Activated CD8-positive, alpha-beta T cell treated with anti-CD3 and anti-CD28 coated beads for 36 hours (primary cell): Measurements from ENCODE around the gene CT45A9. TPM values are rescaled to one million over a fixed set of nuclear protein-coding genes. Genes with fewer than 3 reads are reported as not detected.
"Not testable (repeated sequence)": the region's sequence is repeated elsewhere in the genome, so short reads cannot be mapped to it uniquely, and the experiment has no call there.

Experiments used
- ATAC-seq: fragments of 200-7000 bp; cut with Tn5 transposase; one replicate; pipeline ENCODE4 v1.10.0; 2021; ENCODE audit warnings: mild to moderate bottlenecking, moderate library complexity
- CTCF ChIA-PET: fragments of 350-600 bp; sonication (Branson Sonifier 250); formaldehyde crosslinking; loops from one replicate; lab custom pipeline; 2021; ENCODE audit warnings: antibody characterized with exemption; lab: Charles Lee
- POLR2A ChIA-PET: fragments of 350-600 bp; sonication (Branson Sonifier 250); formaldehyde crosslinking; loops from one replicate; lab custom pipeline; 2021; ENCODE audit warnings: antibody characterized with exemption; lab: Charles Lee
- DNase-seq: peaks from one replicate; pipeline ENCODE4 v3.0.0-alpha.2; 2020
- H3K27ac Mint-ChIP-seq: one replicate; pipeline ENCODE4 v1.8.0; 2021; ENCODE audit warnings: mild to moderate bottlenecking, mixed read lengths
- H3K27me3 Mint-ChIP-seq: one replicate; pipeline ENCODE4 v1.8.0; 2021; ENCODE audit warnings: mixed read lengths
- H3K36me3 Mint-ChIP-seq: one replicate; pipeline ENCODE4 v1.8.0; 2021; ENCODE audit warnings: low read depth, mixed read lengths
- H3K4me1 Mint-ChIP-seq: one replicate; pipeline ENCODE4 v1.8.0; 2021; ENCODE audit warnings: low read depth, mixed read lengths
- H3K4me3 Mint-ChIP-seq: one replicate; pipeline ENCODE4 v1.8.0; 2021; ENCODE audit warnings: mild to moderate bottlenecking, moderate library complexity, mixed read lengths
- H3K9me3 Mint-ChIP-seq: one replicate; pipeline ENCODE4 v1.8.0; 2021; ENCODE audit warnings: mixed read lengths
- CTCF ChIP-seq: fragments of 200-600 bp; IDR thresholded peaks from one replicate; pipeline ENCODE4 v1.8.0; 2022; ENCODE audit warnings: antibody characterized with exemption, mild to moderate bottlenecking
- intact Hi-C: fragments of 100-400 bp; cut with micrococcal nuclease; formaldehyde crosslinking; loops from one replicate; pipeline ENCODE4 v1.10.0; 2022
- total RNA-seq, 2 experiments: library from RNA; stranded (reverse); gene quantifications; one replicate each; pipeline ENCODE4 v1.2.3, GENCODE V29; 2021

Gene CT45A9, protein sequence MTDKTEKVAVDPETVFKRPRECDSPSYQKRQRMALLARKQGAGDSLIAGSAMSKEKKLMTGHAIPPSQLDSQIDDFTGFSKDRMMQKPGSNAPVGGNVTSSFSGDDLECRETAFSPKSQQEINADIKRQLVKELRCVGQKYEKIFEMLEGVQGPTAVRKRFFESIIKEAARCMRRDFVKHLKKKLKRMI
- not detected for total RNA-seq

DNA sequence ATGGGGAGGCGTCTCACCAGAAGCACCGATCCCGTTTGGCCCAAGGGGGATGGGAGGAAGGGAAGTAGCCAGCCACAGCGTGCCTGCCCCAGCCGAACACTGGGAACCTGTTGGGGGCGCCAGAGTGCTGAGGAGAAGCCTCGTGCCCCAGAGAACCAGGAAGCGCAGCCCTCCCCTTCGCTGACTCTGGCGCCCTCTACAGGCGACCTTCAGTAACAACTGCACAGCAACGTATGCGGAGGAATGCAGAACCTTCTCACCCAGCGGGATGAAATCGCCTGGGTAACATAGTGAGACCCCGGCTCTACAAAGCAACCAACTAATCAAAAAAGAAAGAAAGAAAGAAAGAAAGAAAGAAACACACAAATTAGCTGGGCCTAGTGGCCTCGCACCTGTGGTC is at the start of gene CT45A9:
TSS of gene CT45A9 (minus strand) at position 101 of the 400 bp plus-strand sequence. CDS start 3,751 bp downstream, outside the sequence.
- ATAC-seq, H3K36me3 Mint-ChIP-seq, H3K27me3 Mint-ChIP-seq, H3K27ac Mint-ChIP-seq, POLR2A ChIA-PET, CTCF ChIA-PET, H3K4me1 Mint-ChIP-seq, H3K9me3 Mint-ChIP-seq, H3K4me3 Mint-ChIP-seq, DNase-seq, intact Hi-C loops: not testable (repeated sequence)

DNA sequence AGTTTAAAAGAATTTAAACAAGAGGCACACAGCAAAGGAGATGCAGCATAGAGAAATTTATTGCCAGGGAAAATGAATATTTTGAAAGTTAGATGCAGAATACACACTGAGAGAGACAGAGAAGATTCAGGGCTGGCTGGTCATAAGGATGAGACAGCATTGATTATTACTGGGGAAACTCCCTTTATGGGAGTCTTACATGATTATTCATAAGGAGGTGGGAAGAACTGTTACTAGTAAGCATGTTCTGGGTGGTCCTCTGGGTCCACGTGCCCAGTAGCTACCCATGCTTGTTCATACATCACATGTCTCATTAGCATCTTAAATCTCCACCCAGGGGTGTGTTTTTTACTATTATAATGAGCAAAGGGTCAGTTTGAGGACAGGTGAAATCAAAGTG is 48.9 kb upstream of the CT45A9 start:
- H3K4me1 Mint-ChIP-seq, POLR2A ChIA-PET, H3K27me3 Mint-ChIP-seq, DNase-seq, H3K27ac Mint-ChIP-seq, intact Hi-C loops, H3K4me3 Mint-ChIP-seq, CTCF ChIA-PET, H3K36me3 Mint-ChIP-seq, ATAC-seq, H3K9me3 Mint-ChIP-seq: not testable (repeated sequence)

DNA sequence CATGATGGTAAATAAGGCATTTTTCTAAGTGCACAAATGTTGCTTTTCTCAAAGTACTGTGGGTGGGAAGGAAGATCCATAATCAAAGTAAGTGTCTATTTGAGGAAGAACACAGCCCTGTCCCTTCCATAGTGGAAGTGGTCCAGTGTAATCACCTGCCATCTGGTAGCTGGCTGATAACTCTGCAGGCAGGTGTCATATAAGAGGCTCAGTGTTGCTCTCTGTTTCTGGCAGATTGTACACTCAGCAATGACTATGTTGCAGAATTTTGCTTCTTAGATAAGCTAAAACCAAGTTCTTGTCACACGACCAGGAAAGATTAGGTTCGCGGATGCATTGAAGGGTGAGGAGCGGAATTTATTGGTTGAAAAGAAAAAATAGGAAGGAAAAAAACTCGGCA is 42.8 kb upstream of the CT45A9 start:
- TF ChIP-seq CTCF, result no peak
- H3K9me3 Mint-ChIP-seq, result no peaks in the 10 kb centered on the region
- no peaks in the 10 kb centered on the region for H3K4me1 Mint-ChIP-seq
- H3K36me3 Mint-ChIP-seq, result no peaks in the 10 kb centered on the region
- POLR2A ChIA-PET, result no interaction called here
- CTCF ChIA-PET, result no interaction called here
- no peaks in the 10 kb centered on the region for H3K27me3 Mint-ChIP-seq
- H3K4me3 Mint-ChIP-seq, result no peak overlapping the region
- H3K27ac Mint-ChIP-seq, result no peak overlapping the region
- ATAC-seq, result no peak
- DNase-seq, result no peak
- intact Hi-C loops, result no loop called here

DNA sequence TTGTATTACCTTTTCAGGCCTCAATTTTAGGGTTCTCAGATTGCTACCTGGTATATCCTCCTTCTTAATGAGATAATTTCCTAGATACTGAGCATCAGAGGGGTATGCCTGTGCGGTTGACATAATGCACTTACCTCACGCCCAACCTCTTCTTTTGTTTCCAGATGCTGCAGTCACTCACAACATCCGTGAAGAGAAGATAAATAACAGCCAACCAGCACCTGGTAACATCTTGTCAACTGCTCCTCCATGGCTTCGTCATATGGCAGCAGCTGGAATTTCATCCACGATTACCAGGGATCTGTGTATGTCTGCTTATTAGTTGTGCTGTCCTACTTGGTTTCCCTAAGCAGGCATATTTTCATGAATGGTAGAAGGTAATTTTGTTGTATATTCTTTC is 38.6 kb upstream of the CT45A9 start:
- Mint-ChIP-seq H3K36me3 (no peaks in the 10 kb centered on the region), H3K9me3 (no peaks in the 10 kb centered on the region), H3K4me3 (no peak overlapping the region), H3K4me1 (no peaks in the 10 kb centered on the region), H3K27ac (no peak overlapping the region), H3K27me3 (peaks cover 3% of the 10 kb centered on the region)
- ATAC-seq (no peak), DNase-seq (no peak)
- TF ChIP-seq CTCF, result no peak
- intact Hi-C loops, result no loop called here
- CTCF ChIA-PET, result no interaction called here
- POLR2A ChIA-PET, result no interaction called here

GRCh38 chrX:135893294-135893817 is 21.7 kb upstream of the CT45A9 start, which contains the start of the genes CT45A10 and SAGE1:
Gene CT45A10 (minus strand): TSS chrX:135893444. CDS start chrX:135885344, 8,100 bp downstream.
Gene SAGE1 (plus strand): TSS chrX:135893716. CDS start chrX:135896243, 2,527 bp downstream.
- ATAC-seq (no peak), DNase-seq (no peak)
- CTCF ChIA-PET, result no interaction called here
- Mint-ChIP-seq H3K36me3 (no peaks in the 10 kb centered on the region), H3K4me3 (no peak within 1 kb of the TSS), H3K27me3 (no peaks in the 10 kb centered on the region), H3K4me1 (no peaks in the 10 kb centered on the region), H3K27ac (no peak within 1 kb of the TSS), H3K9me3 (no peaks in the 10 kb centered on the region)
- intact Hi-C loops, result no loop called here
- POLR2A ChIA-PET, result no interaction called here
- TF ChIP-seq CTCF, result no peak

- Mint-ChIP-seq H3K4me1 (no peaks in the 10 kb centered on the region), H3K27ac (no peak overlapping the region), H3K36me3 (no peaks in the 10 kb centered on the region), H3K4me3 (no peak overlapping the region), H3K9me3 (no peaks in the 10 kb centered on the region), H3K27me3 (no peaks in the 10 kb centered on the region)
- ChIA-PET CTCF (no interaction called here), POLR2A (no interaction called here)
- ATAC-seq (no peak), DNase-seq (no peak)
- intact Hi-C loops, result no loop called here
- TF ChIP-seq CTCF, result no peak
These were observed 21.2 kb upstream of the CT45A9 start for GRCh38 chrX:135892781-135893180.
